Activated CD4-positive, CD25-positive, alpha-beta regulatory T cell (primary cell): Measurements from ENCODE around the gene NEK10.
"Not testable (repeated sequence)": the region's sequence is repeated elsewhere in the genome, so short reads cannot be mapped to it uniquely, and the experiment has no call there.

ENCODE experiments used
- DNase-seq, 4 experiments: peaks; one replicate each; lab custom pipeline; 2025; lab: John Stamatoyannopoulos, UW

NEK10 gene

DNA sequence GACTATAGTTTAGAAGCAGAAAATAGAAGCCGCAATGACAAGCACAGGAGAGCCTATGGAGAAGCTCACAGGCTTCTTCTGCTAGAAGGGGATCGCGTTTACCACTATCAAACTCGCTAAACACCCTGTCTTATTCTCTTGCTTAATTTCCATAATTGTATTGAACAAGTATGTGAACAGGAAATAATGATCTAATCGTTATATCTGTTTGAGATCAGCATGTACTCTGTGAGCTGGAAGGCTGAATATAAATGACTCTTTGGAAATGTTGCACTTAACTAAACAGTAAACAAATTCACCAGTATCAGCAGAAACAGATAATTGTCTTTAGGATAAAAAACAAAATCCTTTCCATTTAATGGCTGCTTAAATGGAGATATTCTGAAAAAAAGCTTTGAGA lies 15.0 kb downstream of the NEK10 start:
- no peak for DNase-seq

DNA sequence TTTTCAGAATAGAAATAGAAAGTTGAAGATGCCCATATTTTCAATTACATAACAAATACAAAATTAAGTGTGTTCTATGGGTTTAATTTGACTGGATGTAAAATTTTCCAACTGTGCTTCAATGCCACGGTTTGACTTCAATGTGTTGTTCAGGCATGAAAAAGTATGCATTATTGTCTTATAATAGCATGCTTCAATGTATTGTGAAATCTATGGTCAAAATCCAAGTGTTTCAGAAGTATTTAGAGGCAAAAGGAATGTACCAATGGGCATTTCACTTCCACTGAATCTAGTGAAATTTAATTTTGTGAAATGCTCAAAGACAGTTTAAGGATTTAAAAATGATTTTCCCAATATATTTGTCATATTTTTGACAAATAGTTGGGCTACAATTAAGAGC lies 16.0 kb downstream of the NEK10 start:
- no peak for DNase-seq

DNA sequence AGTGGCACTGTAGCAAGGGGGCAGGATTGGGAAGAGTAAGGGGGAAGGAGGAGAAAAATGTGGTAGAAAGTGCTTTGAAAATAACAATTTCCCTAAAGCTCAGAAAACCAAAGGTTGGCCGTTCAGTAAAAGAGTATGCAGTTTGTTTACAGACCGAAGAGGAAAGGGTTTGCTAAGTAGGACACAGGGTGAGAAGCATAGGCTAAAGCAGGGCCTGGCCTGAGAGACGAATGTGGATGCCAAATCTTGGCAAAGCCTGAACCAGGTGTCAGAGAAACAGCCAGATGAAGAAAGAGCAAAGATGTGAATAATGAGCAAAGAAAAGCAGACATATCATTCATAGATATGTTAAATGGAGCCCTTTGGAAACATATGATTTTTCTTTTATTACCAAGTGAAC lies 17.1 kb downstream of the NEK10 start:
- no peak for DNase-seq

DNA sequence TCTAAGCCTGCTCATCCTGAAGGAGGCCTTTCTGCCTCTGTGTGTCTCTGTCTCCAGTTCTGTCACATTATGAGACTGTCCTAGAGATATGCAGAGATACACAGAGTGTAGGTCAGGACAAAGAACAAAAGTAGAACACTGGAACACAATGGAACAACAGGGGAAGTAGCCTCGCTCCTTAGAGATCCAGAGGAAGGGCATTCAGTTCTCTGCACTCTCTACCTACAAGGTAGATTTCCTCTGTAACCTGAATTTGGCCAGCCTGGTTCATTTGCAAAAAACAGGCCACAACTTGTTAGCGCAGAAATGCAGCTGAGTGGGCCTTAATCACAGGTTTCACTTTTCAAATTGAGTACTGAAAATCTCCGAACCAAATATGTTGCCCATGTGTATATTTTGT lies 19.4 kb downstream of the NEK10 start:
- DNase-seq, result no peak

DNA sequence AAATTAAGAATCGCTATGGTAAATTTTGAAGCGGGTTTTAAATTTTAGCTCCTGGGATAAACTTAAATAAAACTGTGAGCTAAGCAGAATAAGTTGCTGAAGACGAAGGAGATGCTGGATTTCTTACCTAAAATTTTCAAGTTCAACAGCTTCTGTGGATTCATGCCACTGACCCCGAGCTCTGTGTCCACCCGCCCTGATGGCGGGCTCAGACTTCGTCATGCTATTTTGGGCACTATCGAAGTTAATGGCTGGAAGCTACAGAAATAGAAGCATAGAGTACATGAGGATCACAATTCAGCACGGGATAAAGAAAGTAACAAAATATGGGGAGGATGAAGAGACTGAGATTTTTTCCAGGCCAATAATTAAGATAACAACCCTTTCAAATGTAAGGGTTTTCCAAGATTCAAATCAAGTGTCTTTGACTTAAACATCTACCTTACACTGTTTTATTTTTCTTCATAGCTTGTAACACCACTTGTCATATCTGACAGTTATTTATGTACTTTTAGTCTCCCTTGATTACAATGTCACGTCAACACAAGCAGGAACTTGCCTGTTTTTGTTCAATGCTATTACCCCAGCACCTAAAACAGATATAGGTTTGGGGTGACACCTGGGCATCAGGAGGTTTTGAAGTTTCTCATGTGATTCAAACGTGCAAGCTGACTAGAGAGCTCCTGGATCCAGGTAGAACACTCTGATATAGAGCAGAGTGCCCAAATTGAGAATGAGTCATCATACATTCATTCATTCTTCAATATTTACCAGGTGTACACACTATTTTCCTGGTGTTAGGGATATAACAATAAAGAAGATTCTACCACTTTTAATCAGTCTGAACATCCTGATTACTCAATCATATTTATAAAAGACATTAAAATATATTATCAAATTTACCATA lies 23.0 kb downstream of the NEK10 start:
- no peak for DNase-seq

DNA sequence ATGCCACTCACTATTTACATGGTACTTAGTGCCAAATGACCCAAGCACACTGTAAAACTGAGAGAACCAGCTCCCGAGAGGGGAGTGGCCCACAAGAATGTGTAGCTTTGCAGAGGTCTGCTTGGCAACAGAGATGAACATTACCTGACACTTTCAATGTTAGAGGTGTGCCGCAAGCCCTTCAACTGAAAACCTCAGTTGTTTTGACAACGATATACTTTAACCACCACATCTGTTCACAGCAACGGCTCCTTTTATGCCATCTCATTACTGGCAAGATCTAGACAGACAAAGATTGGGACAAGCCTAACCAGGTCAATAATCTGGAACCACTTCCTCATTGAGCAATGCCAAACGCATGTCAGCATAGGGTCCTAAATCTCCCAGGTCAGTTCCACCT lies 23.7 kb downstream of the NEK10 start:
- no peak for DNase-seq

DNA sequence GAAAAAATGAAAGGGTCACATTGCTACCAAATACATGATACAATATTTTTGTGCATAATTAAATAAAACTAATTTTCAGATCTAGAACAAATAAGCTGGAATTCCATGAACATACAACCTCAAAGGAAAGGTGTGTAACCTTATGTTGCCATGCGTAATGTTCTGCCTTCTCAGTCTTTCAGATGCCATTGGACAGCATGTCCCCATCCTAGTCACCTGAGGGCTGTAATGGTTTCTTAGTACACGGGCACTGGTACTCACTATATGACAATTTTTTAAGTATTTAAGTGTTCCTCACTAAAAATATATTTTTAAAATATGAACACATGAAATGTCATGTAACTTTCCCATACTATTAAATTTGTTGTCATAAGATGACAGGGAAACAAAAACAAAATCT lies 24.1 kb downstream of the NEK10 start:
- no peak for DNase-seq

DNA sequence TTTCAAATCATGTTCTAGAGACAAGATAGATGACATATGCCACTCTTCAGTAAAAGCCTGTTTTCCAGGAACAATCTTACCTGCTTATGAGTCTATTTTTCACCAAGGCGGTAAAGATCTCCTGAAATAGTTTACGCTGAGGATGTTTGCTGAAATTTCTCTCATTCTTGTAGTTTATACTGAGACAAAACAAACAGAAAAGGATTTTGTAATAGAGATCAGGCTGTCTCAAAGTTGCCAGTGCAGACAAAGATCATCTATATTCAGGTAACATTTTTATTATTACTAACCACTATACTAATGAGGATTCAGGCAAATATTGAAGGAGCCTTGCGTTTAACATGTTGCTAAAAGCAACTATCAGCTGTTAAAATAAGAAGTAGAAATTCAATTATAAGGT lies 25.0 kb downstream of the NEK10 start:
- DNase-seq, result no peak

DNA sequence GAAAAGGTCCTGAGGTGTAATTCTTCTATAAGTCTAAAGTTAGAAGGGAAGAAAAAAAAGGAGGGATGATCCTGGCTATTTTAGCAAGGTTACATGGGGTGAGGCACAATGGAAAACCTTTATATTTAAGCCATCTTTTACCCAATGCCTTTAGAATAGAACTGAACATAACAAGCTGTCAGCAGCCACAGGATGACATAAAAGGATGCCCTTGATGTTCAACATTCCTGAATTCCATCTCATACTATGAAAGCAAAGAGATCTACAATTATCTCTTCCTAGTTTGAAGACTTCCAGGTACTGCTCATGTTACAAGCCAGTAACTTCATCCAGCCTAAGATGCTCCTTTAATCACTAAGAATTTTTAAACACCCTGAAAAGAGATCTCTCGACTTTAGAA lies 26.9 kb downstream of the NEK10 start:
- DNase-seq, result no peak

DNA sequence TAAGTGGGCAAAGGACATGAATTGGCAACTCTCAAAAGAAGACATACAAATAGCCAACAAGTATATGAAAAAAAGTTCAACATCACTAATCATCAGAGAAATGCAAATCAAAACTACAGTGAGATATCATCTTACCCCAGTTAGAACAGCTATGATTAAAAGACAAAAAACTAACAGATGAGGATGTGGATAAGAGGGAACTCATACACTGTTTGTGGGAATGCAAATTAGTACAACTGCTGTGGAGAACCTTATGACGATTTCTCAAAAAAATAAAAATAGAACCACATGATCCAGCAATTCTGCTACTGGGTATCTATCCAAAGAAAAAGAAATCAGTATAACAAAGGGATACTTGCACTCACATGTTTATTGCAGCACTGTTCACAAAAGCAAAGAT lies 28.6 kb downstream of the NEK10 start:
- no peak for DNase-seq

DNA sequence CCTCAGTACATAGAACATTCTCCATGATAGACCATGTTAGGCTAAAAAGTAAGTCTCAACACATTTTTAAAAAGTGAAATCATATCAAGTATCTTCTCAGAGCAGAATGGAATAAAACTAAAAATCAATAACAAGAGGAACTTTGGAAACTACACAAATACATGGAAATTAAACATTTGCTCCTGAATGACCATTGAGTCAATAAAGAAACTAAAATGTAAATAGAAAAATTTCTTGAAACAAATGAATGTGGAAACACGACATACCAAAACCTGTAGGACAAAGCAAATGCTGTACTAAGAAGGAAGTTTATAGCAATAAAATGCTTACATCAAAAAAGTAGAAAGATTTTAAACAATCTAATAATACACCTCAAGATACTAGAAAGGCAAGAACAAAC lies 33.6 kb downstream of the NEK10 start:
- no peak for DNase-seq

DNA sequence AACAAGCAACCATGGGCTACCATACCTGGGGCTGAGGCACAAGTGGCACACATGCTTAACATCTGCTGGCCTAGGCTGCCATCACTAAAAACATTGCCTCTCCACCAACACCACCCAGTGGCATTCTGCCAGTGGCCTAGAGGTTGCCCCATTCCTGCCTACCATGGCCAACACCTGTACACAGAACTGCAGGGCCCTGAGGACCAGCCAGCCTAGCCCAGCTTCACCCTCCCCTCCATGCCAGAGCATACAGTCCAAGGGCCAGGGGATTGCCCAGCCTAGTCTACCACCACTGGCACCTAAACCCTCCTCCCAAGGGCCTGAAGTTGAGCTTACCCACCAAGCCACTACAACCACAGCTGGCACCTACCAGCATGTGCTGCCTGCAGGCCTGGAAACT lies 35.3 kb downstream of the NEK10 start:
- DNase-seq, result no peak

DNA sequence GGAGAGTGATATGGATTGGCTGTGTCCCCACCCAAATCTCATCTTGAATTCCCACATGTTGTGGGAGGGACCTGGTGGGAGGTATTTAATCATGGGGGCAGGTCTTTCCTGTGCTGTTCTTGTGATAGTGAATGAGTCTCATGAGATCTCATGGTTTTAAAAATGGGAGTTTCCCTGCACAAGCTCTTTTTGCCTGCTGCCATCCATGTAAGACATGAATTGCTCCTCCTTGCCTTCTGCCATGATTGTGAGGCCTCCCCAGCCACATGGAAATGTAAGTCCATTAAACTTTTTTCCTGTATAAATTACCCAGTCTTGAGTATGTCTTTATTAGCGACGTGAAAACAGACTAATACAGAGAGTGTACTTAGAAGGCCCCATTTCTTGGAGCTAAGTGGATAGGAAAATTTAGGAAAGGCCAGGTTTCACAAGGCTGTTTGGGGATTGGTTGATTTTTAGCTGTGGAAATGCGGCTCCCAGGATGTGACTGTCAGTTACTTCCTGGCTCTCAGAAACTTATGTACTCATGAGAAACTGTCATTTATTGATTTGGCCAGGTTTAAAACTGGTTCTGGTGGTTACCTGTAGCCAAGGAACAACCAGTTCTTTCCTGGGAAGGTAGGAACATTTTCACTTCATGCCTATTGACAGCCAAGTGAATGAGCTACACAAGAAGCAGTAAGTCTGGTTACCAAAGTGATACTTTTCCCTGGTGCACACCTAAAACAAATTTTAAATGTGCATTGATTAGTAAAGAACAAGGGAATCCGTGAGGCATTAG lies 40.0 kb downstream of the NEK10 start:
- DNase-seq, result not testable (repeated sequence)

DNA sequence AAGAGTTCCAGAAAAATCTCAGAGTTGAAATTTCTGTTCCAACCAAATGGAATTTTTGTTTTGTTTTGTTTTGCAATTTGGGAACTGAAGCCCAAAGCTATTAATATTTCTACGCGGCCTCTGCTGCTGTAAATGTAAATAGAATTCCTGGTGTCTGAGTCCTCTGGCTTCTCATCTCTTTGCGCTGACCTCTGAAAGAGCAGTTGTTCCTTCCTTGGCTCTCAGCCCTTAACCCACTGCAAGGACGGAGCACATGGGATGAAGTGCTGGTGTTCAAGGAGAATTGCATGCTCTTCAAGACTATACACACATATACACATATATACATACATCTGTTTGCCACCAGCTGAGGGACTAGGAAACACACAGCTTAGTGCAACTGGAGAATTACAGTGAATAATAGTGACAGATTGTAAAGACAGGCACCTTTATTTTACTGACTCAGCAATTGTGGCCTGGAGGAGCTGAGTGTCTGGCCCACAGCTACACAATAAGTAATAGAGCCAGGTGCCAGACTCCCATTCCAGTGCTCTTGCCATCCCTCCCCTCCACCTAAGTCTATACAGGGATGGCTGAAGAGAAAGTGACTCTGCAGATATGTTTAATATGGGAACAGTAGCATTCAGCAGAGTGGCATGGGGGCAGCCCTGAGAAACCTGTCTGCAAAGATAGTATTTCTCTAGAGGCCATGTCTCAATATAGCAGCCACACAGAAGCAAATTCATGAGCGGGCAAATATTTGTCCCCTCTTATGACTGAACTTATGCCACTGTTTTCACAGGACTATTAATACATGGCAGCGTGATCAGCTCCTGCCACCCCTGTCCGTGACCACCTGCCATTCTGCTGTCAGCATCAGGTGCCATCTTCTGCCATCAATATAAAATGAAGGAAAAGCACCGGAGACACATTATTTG lies 42.3 kb downstream of the NEK10 start:
- DNase-seq, result no peak

DNA sequence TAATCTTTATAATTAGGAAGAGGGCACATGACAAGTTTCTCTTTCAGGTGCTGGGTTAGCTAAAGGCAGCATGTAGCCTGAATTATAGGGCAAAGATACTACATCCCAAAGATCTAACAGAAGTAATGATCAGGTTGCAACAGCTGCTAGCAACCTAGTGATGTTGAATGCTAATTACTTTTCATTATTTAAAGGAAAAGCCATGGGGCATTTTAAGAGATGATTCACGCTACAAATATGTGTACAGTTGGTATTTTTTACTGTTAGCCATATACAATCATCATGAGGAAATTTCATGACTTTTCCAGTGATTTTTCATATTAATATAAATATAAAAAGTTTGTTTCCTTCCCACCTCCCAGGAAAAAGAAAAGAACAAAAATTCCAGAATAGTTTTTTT lies 43.0 kb downstream of the NEK10 start:
- DNase-seq, result no peak

DNA sequence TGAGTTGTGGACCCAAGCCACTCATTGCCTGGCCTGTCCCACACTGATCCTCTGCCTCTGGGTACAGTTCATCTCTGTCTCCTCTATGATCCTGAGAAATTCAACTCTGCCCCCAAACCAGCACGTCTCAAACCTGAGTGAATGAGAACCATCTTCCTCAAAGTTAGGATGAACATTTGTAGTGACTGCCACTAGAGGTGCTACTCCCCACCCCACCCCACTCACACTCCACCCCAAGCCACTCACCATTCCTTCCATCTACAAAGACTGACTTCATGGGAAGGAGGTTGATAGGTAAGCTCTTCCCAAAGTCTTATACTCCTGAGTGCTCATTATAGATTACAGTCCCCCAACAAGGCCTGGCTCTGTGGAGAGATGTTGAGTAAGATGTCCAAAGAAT lies 43.8 kb downstream of the NEK10 start:
- no peak for DNase-seq

DNA sequence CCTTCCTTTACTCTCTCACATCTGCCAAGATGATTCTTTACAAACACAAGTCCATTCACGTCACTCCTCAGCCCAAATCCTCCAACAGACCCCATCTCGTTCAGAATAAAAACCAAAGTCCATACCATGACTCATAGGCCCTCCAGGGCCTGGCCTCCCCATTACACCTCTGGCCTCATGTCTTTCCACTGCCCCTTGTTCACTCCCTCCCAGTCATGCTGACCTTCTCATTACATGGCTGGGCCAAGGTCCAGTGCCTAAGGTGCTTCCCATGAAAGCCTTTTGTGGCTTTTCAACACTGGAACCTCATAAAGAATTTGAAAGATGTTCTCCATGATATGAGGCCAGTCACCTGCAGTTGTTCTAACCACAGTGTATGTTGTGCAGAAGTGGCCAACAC lies 44.5 kb downstream of the NEK10 start:
- no peak for DNase-seq

DNA sequence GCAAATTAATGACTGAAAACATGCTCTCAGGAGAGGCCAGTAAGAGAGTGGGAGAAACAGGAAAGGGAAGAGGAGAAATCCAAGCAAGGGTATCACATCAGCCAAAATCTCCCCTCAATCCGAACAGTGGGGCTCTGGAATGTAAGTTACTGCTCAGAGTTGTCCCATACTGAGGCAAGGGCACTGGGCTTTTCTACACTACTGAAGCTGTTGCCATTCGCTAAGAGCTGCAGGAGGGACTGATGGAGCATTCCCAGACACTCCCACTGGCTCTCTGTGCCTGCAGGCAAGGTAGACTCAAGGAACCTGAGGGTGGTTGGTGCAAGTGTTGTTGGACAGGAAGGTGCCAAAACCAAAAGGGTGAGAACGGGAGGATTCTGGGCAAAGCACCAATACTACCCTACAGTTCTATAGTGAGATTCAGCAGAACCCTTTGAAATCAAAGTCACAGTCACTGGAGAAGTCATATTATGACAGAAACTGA lies 46.1 kb downstream of the NEK10 start:
- DNase-seq, result no peak

DNA sequence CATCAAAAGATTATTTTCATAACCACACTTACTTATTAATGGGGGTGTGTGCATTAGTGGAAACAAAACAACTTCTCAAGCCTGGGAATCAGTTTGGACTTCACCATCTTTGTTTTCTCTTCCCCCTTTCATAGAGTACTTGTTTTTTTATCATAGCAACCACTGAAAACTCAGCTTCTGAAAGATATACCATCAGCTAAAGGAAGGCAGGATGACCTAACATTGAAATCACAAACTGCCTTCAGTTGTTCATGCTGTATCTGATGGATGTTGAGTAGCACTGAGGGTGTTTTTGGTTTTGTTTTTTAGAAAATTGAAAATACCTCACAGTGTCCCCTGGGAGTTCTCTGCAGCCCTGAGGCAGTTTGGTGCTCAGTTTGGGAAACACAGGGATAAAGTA lies 46.5 kb downstream of the NEK10 start:
- no peak for DNase-seq

DNA sequence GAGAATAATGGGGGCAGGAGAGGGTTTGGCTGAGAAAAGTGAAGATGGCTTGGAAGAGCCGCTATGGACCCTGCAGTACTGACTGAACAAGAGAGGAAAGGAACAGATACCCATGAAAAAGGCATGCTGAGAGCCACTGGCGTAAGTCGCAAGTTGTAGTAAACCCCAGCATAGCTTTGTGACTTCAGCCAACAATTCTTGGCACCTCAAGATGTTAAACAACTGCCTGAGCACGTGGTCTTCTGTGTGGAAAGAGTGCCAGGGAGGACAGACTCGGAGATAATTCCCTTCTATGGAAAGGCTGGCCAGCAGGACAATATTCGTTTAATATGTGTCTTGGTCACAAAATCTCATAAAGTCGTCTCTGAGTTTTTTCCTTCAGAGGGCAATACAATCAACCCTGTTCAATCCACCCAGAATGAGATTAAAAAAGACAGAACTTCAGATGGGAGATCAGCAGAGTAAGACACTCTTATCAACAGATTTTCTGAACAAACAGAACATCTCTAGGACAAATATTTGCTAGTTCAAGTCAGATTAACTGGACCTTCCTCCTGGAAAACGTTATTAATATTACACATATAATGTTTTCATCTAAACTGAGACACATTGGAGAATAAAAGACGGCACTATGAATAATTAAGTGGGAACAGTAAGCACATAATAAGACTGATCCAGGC lies 49.2 kb downstream of the NEK10 start:
- no peak for DNase-seq

DNA sequence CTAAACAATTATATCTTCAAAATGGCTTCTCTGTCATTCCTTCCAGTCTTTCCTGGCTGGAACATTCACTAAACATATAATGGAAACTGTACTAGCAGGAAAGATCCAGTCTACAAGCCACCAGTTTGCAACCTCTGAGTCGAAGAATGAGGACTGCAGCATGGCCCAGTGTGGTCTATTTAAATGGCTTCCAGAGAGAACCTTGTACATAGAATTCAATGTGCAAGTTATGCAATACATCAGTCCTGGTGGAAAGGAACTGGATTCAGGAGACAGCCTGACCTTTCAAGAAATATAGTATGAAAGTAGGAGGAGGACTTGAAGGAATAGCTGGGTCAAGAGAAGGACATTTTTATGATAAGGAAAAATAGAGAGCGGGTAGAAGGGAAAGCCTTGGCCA lies 49.9 kb downstream of the NEK10 start:
- DNase-seq, result no peak

DNA sequence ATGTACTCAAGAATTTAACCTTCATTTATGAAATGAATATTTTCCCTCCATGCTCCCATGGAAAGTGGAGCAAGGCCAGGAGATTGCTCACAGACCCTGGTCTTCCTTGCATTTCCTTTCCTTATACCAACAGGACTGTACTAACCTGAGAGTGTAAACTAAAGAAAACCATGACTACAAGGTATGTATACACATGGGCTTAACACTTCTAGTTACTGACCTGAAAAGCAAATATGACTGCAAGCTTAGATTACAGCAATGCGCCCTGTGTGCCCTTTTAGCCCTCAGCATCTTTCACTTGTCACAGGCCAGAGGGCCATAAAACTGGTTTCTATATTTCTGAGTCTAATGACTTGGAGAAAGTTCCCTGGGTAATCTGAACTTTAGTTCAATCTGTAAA lies 52.1 kb downstream of the NEK10 start:
- DNase-seq, result no peak
